OCI-LY7 (cell line): ENCODE measurements around the gene HLA-DOA. TPM values are rescaled to one million over a fixed set of nuclear protein-coding genes. Genes with fewer than 3 reads are reported as not detected.

ENCODE experiments used
- BruUV-seq: library from RNA; stranded (reverse); fragments of 400-500 nt; replicated peaks from 2 replicates; lab custom pipeline; 2021; lab: Mats Ljungman, UMichigan
- CTCF ChIA-PET: fragments of 300-600 bp; sonication (Branson Sonifier 250); formaldehyde crosslinking; loops from one replicate; lab custom pipeline; 2022; ENCODE audit warnings: antibody characterized with exemption; ENCODE audit not compliant: unreplicated experiment; lab: Charles Lee
- POLR2A ChIA-PET: fragments of 300-600 bp; sonication (Branson Sonifier 250); formaldehyde crosslinking; loops from one replicate; lab custom pipeline; 2022; ENCODE audit warnings: antibody characterized with exemption; lab: Charles Lee
- DNase-seq: peaks from one replicate; pipeline ENCODE4 v3.0.0-alpha.2; 2015; ENCODE audit warnings: low spot score
- H2AFZ ChIP-seq: fragments of 200-600 bp; sonication (generic), shearing (Covaris generic); 2 replicates; pipeline ENCODE4 v1.6.1; 2014; ENCODE audit warnings: mild to moderate bottlenecking, antibody characterized with exemption, low read length, moderate library complexity
- H3K27ac ChIP-seq: fragments of 200-600 bp; sonication (generic); 2 replicates; pipeline ENCODE4 v1.5.1; 2014; ENCODE audit warnings: mixed run types, low read depth, mild to moderate bottlenecking, moderate library complexity, low read length, inconsistent platforms; ENCODE audit not compliant: poor library complexity, severe bottlenecking
- H3K36me3 ChIP-seq: fragments of 200-600 bp; sonication (generic); 2 replicates; pipeline ENCODE4 v1.6.1; 2014; ENCODE audit warnings: mild to moderate bottlenecking, antibody characterized with exemption, low read length, moderate library complexity, mixed read lengths; ENCODE audit not compliant: insufficient read depth
- H3K4me1 ChIP-seq: fragments of 200-600 bp; sonication (generic); 2 replicates; pipeline ENCODE4 v1.5.1; 2014; ENCODE audit warnings: mild to moderate bottlenecking, low read length; ENCODE audit not compliant: insufficient read depth, poor library complexity, severe bottlenecking
- H3K4me2 ChIP-seq: fragments of 200-600 bp; sonication (generic); 2 replicates; pipeline ENCODE4 v1.6.1; 2014; ENCODE audit warnings: mild to moderate bottlenecking, low read length
- H3K4me3 ChIP-seq: fragments of 200-600 bp; sonication (generic); 2 replicates; pipeline ENCODE4 v1.5.1; 2014; ENCODE audit warnings: mild to moderate bottlenecking, low read depth, low read length; ENCODE audit not compliant: poor library complexity, severe bottlenecking
- H3K79me2 ChIP-seq: fragments of 200-600 bp; sonication (generic); 2 replicates; pipeline ENCODE4 v1.6.1; 2016; ENCODE audit warnings: low read depth, mild to moderate bottlenecking, low read length, moderate library complexity, mixed read lengths; ENCODE audit not compliant: insufficient read depth
- H3K9me2 ChIP-seq: fragments of 200-600 bp; sonication (generic); 2 replicates; pipeline ENCODE4 v1.6.1; 2016; ENCODE audit warnings: mild to moderate bottlenecking, low read length, mixed read lengths; ENCODE audit not compliant: insufficient read depth
- H3K9me3 ChIP-seq: fragments of 200-600 bp; sonication (generic); 2 replicates; pipeline ENCODE4 v1.6.1; 2014; ENCODE audit warnings: mild to moderate bottlenecking, mixed run types, low read length, mixed read lengths
- H4K20me1 ChIP-seq: fragments of 200-600 bp; sonication (generic); 2 replicates; pipeline ENCODE4 v1.6.1; 2014; ENCODE audit warnings: mild to moderate bottlenecking, antibody characterized with exemption, low read length, moderate library complexity, mixed read lengths; ENCODE audit not compliant: insufficient read depth
- EZH2phosphoT487 ChIP-seq: fragments of 200-600 bp; sonication (generic); IDR thresholded peaks from 2 replicates; pipeline ENCODE4 v1.6.1; 2018; ENCODE audit warnings: low read depth, borderline replicate concordance, mild to moderate bottlenecking, mixed run types, antibody characterized with exemption, low read length, moderate library complexity, mixed read lengths
- intact Hi-C: fragments of 100-400 bp; cut with micrococcal nuclease; formaldehyde crosslinking; loops from one replicate; pipeline ENCODE4 v1.10.0; 2022; ENCODE audit not compliant: unreplicated experiment
- total RNA-seq, 2 experiments: library from RNA; depleted of rRNA in 1 of 2; stranded (reverse); fragments of >200 nt in 1 of 2; shearing (Covaris generic) in 1 of 2; gene quantifications; 2 replicates each; pipeline ENCODE4 v1.2.3, GENCODE V29; 2014 to 2022
- TF ChIP-seq, protein P1 (sequence below): fragments of 200-600 bp; sonication (generic); conservative IDR thresholded peaks from 2 replicates; pipeline ENCODE4 v1.5.1; 2014; ENCODE audit warnings: mild to moderate bottlenecking, antibody characterized with exemption, low read length, moderate library complexity, mixed read lengths

The HLA-DOA gene
- total RNA-seq, 2 experiments from 2014 or later: 55.0 to 78.3 TPM

DNA sequence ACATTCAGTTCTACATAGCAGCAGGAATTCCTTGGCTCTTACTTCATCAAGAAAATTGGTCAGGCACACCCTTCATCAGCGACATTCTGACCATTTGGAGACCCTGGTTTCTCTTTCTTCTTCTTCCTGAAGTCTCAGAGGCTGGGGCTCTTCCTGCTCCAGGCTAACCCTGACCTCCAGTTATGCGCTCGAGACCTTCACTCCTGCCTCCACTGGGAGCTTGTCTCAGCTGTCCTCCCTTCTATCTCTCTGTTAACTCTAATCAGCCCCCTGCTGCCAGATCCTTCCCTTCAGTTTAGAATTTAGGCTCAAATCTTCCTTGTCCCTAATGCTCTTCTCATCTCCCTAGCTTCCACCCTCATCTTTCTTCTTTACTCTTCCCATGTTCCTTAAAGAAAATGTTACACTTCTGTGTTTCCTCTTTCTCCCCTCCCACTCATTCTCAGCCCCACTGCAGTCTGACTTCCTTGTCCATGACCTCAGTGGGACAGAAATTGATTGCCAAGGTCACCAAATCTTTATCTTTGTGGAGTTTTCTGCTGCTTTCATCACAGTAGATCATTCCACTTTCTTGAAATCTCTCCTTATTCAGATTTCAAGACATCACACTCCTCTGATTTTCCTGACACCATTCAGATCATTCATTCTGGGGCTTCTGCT, 8.4 kb upstream of the HLA-DOA start:
- no peak overlapping the region for H3K4me3 ChIP-seq
- CTCF ChIA-PET: no interaction called here
- H3K9me3 ChIP-seq: no peaks in the 10 kb centered on the region
- no peak for DNase-seq
- intact Hi-C loops: loop anchor here (5.0 kb wide), 1 partner anchor 129 kb away; no protein-coding TSS in a partner anchor
- H2AFZ ChIP-seq: no peak overlapping the region
- H3K4me1 ChIP-seq: peaks cover 14% of the 10 kb centered on the region
- no peak overlapping the region for H3K27ac ChIP-seq
- H3K79me2 ChIP-seq: no peaks in the 10 kb centered on the region
- H3K9me2 ChIP-seq: no peaks in the 10 kb centered on the region
- H4K20me1 ChIP-seq: no peaks in the 10 kb centered on the region
- H3K4me2 ChIP-seq: no peak overlapping the region
- no peaks in the 10 kb centered on the region for H3K36me3 ChIP-seq
- POLR2A ChIA-PET: interaction anchor here (0.5 to 3.4 kb wide), 5 partner anchors 11 to 137 kb away, joined by 3 to 18 read pairs (median 4); partner anchors contain the start of genes HLA-DPA1 and HLA-DPB1
- TF ChIP-seq, protein P1, sequence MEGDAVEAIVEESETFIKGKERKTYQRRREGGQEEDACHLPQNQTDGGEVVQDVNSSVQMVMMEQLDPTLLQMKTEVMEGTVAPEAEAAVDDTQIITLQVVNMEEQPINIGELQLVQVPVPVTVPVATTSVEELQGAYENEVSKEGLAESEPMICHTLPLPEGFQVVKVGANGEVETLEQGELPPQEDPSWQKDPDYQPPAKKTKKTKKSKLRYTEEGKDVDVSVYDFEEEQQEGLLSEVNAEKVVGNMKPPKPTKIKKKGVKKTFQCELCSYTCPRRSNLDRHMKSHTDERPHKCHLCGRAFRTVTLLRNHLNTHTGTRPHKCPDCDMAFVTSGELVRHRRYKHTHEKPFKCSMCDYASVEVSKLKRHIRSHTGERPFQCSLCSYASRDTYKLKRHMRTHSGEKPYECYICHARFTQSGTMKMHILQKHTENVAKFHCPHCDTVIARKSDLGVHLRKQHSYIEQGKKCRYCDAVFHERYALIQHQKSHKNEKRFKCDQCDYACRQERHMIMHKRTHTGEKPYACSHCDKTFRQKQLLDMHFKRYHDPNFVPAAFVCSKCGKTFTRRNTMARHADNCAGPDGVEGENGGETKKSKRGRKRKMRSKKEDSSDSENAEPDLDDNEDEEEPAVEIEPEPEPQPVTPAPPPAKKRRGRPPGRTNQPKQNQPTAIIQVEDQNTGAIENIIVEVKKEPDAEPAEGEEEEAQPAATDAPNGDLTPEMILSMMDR: no peak
- TF ChIP-seq EZH2phosphoT487: no peak
- BruUV-seq: no TSS peak

DNA sequence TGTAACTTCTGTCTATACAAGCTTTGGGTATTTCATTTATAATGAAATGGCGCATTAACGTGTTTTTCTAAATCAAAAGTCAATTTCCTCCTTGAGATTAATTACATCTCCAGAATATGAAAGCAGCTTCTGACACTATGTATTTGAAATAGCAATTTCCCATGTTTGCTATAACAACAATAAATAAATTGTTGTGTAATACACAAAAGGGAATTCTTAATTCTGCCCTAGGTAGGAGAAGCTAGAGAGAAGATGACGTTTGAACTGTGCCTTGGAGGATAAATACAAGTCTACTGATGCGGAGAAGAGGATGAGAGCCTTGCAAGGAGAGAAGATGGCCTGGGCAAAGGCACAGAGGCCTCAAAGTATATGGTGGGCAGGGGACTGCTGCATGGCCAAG, 7.6 kb upstream of the HLA-DOA start:
- Histone ChIP-seq H3K27ac (no peak overlapping the region), H3K4me3 (no peak overlapping the region)
- intact Hi-C loops: loop anchor here (5.0 kb wide), 1 partner anchor 130 kb away; no protein-coding TSS in a partner anchor

More for the DNA sequence above, 7.6 kb upstream of the HLA-DOA start:
- Histone ChIP-seq H3K9me3 (no peaks in the 10 kb centered on the region), H3K4me2 (no peak overlapping the region), H3K4me1 (peaks cover 14% of the 10 kb centered on the region), H3K36me3 (no peaks in the 10 kb centered on the region), H2AFZ (no peak overlapping the region), H4K20me1 (no peaks in the 10 kb centered on the region), H3K9me2 (no peaks in the 10 kb centered on the region), H3K79me2 (no peaks in the 10 kb centered on the region)
- ChIA-PET CTCF (no interaction called here), POLR2A (interaction anchor here (0.6 to 3.4 kb wide), 5 partner anchors 12 to 127 kb away, joined by 3 to 18 read pairs (median 4); partner anchors contain the start of gene HLA-DPA1)
- no peak for TF ChIP-seq EZH2phosphoT487
- TF ChIP-seq, protein P1: no peak
- DNase-seq: no peak
- BruUV-seq: no TSS peak
